ENCODE data around the gene PCDH12. TPM values are rescaled to one million over a fixed set of nuclear protein-coding genes. Genes with fewer than 3 reads are reported as not detected.

PCDH12 gene
- polyA plus RNA-seq, 3 donors: 0.20 to 1.2 (median 0.90) TPM

DNA sequence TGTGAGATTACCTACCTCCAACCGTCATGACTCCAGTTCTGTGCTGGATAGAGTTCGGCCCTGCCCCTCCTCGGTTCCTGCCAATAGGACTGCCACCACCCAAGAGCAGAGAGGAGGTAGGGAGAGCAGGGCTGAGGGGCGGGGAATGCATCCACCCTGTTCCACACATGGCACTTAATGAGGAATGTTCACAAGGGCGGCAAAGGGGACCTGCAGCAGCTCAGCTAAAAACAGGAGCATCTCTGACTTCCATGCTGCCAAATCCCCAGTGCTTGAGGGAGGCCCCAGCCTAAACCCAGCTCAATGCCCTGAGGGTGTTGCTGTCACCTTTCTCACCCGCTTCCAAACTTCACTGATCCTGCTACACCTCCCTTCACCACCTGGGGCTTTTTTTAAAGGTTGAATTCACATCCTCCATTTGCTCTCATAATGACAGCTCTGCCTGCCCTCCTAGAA, 42.1 kb downstream of the PCDH12 start:
- peaks cover 3% of the 10 kb centered on the region in 2 donors for H3K36me3 Mint-ChIP-seq
- no peaks in the 10 kb centered on the region for H3K9me3 Mint-ChIP-seq
- TF ChIP-seq, protein P1, sequence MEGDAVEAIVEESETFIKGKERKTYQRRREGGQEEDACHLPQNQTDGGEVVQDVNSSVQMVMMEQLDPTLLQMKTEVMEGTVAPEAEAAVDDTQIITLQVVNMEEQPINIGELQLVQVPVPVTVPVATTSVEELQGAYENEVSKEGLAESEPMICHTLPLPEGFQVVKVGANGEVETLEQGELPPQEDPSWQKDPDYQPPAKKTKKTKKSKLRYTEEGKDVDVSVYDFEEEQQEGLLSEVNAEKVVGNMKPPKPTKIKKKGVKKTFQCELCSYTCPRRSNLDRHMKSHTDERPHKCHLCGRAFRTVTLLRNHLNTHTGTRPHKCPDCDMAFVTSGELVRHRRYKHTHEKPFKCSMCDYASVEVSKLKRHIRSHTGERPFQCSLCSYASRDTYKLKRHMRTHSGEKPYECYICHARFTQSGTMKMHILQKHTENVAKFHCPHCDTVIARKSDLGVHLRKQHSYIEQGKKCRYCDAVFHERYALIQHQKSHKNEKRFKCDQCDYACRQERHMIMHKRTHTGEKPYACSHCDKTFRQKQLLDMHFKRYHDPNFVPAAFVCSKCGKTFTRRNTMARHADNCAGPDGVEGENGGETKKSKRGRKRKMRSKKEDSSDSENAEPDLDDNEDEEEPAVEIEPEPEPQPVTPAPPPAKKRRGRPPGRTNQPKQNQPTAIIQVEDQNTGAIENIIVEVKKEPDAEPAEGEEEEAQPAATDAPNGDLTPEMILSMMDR (IDR thresholded peaks at IDR 0.05): no peak
- H3K27ac ChIP-seq (ENCODE audit: low read depth in 1 of 2, low read length in 2 of 2): no peak overlapping the region
- H3K36me3 ChIP-seq (replicated peaks in 1 of 2; ENCODE audit: control insufficient read depth in 1 of 2, insufficient read depth in 2 of 2, low read length in 2 of 2): no peaks in the 10 kb centered on the region
- no peaks in the 10 kb centered on the region for H3K9me3 ChIP-seq (replicated peaks in 1 of 2; ENCODE audit: control insufficient read depth in 1 of 2, insufficient read depth in 1 of 2, low read length in 2 of 2)
- H3K27me3 ChIP-seq (ENCODE audit: control insufficient read depth in 2 of 2, insufficient read depth in 2 of 2, low read length in 2 of 2): peaks cover 9 to 17% of the 10 kb centered on the region in 2 donors
- DNase-seq: no peak
- intact Hi-C loops (cut with micrococcal nuclease): no loop called here
- H4K20me1 ChIP-seq (ENCODE audit: insufficient read depth, low read length): no peaks in the 10 kb centered on the region
- no peak overlapping the region for H2AFZ ChIP-seq (ENCODE audit: insufficient read depth, low read depth, low read length, poor library complexity, severe bottlenecking)
- H3K4me1 ChIP-seq (ENCODE audit: control insufficient read depth in 1 of 2, insufficient read depth in 2 of 2, low read length in 2 of 2): peaks cover 17 to 19% of the 10 kb centered on the region in 2 donors
- H3K4me1 Mint-ChIP-seq: peaks cover 23% of the 10 kb centered on the region
- H3K27ac Mint-ChIP-seq: peak overlapping the region in 1 of 7 donors; percentile 14
- H3K9ac ChIP-seq (ENCODE audit: insufficient read depth, low read length, poor library complexity, severe bottlenecking): no peak overlapping the region
- H3K4me2 ChIP-seq (replicated peaks; ENCODE audit: extremely low read depth, low read length, poor library complexity, severe bottlenecking): no peak overlapping the region
- no peak overlapping the region for H3K4me3 Mint-ChIP-seq
- H3K79me2 ChIP-seq (ENCODE audit: insufficient read depth, low read length): no peaks in the 10 kb centered on the region
- peaks cover 15 to 27% (median 18%) of the 10 kb centered on the region in 3 donors for H3K27me3 Mint-ChIP-seq (ENCODE audit: low read depth in 3 of 3)
- H3K4me3 ChIP-seq (replicated peaks in 1 of 3; ENCODE audit: low read depth in 2 of 3, low read length in 3 of 3): no peak overlapping the region
- WGBS (ENCODE audit: insufficient coverage): 100% methylated on average over 1 of the region's 6 CpGs

DNA sequence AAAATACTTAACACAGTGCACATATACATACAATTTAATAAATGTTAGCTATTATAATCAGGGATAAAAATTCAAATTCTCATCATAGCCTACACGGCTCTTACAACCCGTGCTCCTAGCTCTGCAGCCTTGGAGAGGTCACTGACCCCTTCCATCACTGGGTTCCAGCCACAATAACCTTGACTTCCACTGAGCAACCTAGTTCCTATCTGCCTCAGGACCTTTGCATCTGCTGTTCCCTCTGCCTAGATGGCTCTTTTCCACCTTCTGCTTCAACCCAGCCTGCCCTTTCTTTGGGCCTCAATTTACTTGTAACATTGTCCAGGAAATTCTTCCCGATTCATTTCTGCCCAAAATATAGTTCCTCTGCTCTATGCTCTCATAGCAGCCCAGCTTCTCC, 43.2 kb downstream of the PCDH12 start:
- Mint-ChIP-seq H3K4me3 (no peak overlapping the region), H3K27ac (peak overlapping the region in 2 of 7 donors; percentile 13 to 59), H3K27me3 (ENCODE audit: low read depth in 3 of 3) (peaks cover 15 to 27% (median 18%) of the 10 kb centered on the region in 3 donors), H3K36me3 (peaks cover 3% of the 10 kb centered on the region in 2 donors), H3K9me3 (no peaks in the 10 kb centered on the region), H3K4me1 (peaks cover 23% of the 10 kb centered on the region)
- Histone ChIP-seq H3K9me3 (replicated peaks in 1 of 2; ENCODE audit: control insufficient read depth in 1 of 2, insufficient read depth in 1 of 2, low read length in 2 of 2) (no peaks in the 10 kb centered on the region), H3K36me3 (replicated peaks in 1 of 2; ENCODE audit: control insufficient read depth in 1 of 2, insufficient read depth in 2 of 2, low read length in 2 of 2) (no peaks in the 10 kb centered on the region), H3K9ac (ENCODE audit: insufficient read depth, low read length, poor library complexity, severe bottlenecking) (no peak overlapping the region), H3K4me1 (ENCODE audit: control insufficient read depth in 1 of 2, insufficient read depth in 2 of 2, low read length in 2 of 2) (peaks cover 17 to 19% of the 10 kb centered on the region in 2 donors), H2AFZ (ENCODE audit: insufficient read depth, low read depth, low read length, poor library complexity, severe bottlenecking) (no peak overlapping the region), H3K4me2 (replicated peaks; ENCODE audit: extremely low read depth, low read length, poor library complexity, severe bottlenecking) (peak overlapping the region; percentile 76), H3K4me3 (replicated peaks in 1 of 3; ENCODE audit: low read depth in 2 of 3, low read length in 3 of 3) (no peak overlapping the region), H3K27me3 (ENCODE audit: control insufficient read depth in 2 of 2, insufficient read depth in 2 of 2, low read length in 2 of 2) (peaks cover 9 to 17% of the 10 kb centered on the region in 2 donors), H3K79me2 (ENCODE audit: insufficient read depth, low read length) (no peaks in the 10 kb centered on the region), H3K27ac (ENCODE audit: low read depth in 1 of 2, low read length in 2 of 2) (no peak overlapping the region), H4K20me1 (ENCODE audit: insufficient read depth, low read length) (no peaks in the 10 kb centered on the region)
- TF ChIP-seq, protein P1 (IDR thresholded peaks at IDR 0.05): no peak
- no peak for DNase-seq
- 100% methylated on average over 2 of the region's 3 CpGs for WGBS (ENCODE audit: insufficient coverage)
- intact Hi-C loops (cut with micrococcal nuclease): no loop called here

All from CD14-positive monocyte (primary cell).